Sigmoid colon (tissue), 7 donors: ENCODE results near the gene SSTR5. TPM values are rescaled to one million over a fixed set of nuclear protein-coding genes. Genes with fewer than 3 reads are reported as not detected.
A peak's percentile ranks its signal among the peaks of the same experiment; 100 is the strongest.

ENCODE experiments used
- DNase-seq: peaks from one replicate; pipeline ENCODE4 v3.0.0-alpha.2; 2019
- H3K27ac ChIP-seq, 4 donors: fragments of 200-600 bp; sonication (generic); one replicate each; pipeline ENCODE4 v1.5.1; 2016 to 2019; ENCODE audit warnings: mild to moderate bottlenecking in 1 of 4
- H3K27me3 ChIP-seq, 3 donors: fragments of 200-600 bp; sonication (generic); one replicate each; pipeline ENCODE4 v1.5.1; 2019; ENCODE audit warnings: mild to moderate bottlenecking in 1 of 3
- H3K36me3 ChIP-seq, 4 donors: fragments of 200-600 bp; sonication (generic); one replicate each; pipeline ENCODE4 v1.5.1; 2016 to 2019
- H3K4me1 ChIP-seq, 4 donors: fragments of 200-600 bp; sonication (generic); one replicate each; pipeline ENCODE4 v1.5.1; 2017 to 2019
- H3K4me3 ChIP-seq, 4 donors: fragments of 200-600 bp; sonication (generic); one replicate each; pipeline ENCODE4 v1.5.1; 2017 to 2019; ENCODE audit warnings: mild to moderate bottlenecking in 2 of 4, moderate library complexity in 1 of 4
- H3K9me3 ChIP-seq, 4 donors: fragments of 200-600 bp in 3 of 4; sonication (generic) in 3 of 4; one replicate each; pipeline versions ENCODE4 v1.5.1 to v1.6.1; 2013 to 2019
- EP300 ChIP-seq, 4 donors: sonication (generic); formaldehyde crosslinking; IDR thresholded peaks; one replicate each; pipeline ENCODE4 v1.6.1; 2017; ENCODE audit warnings: antibody characterized with exemption in 4 of 4
- POLR2A ChIP-seq, 2 donors: fragments of 450-650 bp; IDR thresholded peaks; one replicate each; pipeline ENCODE4 v1.6.1; 2016; ENCODE audit warnings: antibody characterized with exemption in 2 of 2, mild to moderate bottlenecking in 2 of 2, moderate library complexity in 2 of 2
- POLR2AphosphoS5 ChIP-seq, 4 donors: sonication (generic); formaldehyde crosslinking; IDR thresholded peaks; one replicate each; pipeline ENCODE4 v1.6.1; 2017; ENCODE audit warnings: antibody characterized with exemption in 4 of 4
- WGBS, 2 donors: extraction: QIAGEN DNeasy Blood & Tissue Kit; methylation state at CpG; one replicate each; pipeline ENCODE4 v1.1.7; 2013; 5-methylcytosine and 5-hydroxymethylcytosine counted together
- intact Hi-C: fragments of 100-400 bp; cut with DNase I; formaldehyde crosslinking; loops from one replicate; pipeline ENCODE4 v1.15.1; 2023
- polyA plus RNA-seq, 3 donors: library from polyadenylated mRNA; stranded (reverse); fragments of 200-250 nt; gene quantifications; one replicate each; pipeline ENCODE4 v1.2.3, GENCODE V29; 2013
- total RNA-seq, 4 donors: library from RNA; depleted of rRNA; stranded (reverse); fragments of >200 nt; gene quantifications; one replicate each; pipeline ENCODE4 v1.1.0, GENCODE V29; 2016
- TF ChIP-seq, protein P1 (sequence below), 4 experiments: fragments of 450-650 bp in 3 of 4; fragments of 200-600 bp in 1 of 4; IDR thresholded peaks; one replicate each; pipeline ENCODE4 v1.5.1; 2016 to 2019; ENCODE audit warnings: antibody characterized with exemption in 4 of 4, mild to moderate bottlenecking in 3 of 4, moderate library complexity in 2 of 4
- donor health status: healthy with polysubstance abuse.
- donor health status: Bipolar disorder and iron deficiency.
- donor health status: healthy.

SSTR5 gene
- total and polyA plus RNA-seq, 7 donors, result 0.04 TPM; not detected in 6

DNA sequence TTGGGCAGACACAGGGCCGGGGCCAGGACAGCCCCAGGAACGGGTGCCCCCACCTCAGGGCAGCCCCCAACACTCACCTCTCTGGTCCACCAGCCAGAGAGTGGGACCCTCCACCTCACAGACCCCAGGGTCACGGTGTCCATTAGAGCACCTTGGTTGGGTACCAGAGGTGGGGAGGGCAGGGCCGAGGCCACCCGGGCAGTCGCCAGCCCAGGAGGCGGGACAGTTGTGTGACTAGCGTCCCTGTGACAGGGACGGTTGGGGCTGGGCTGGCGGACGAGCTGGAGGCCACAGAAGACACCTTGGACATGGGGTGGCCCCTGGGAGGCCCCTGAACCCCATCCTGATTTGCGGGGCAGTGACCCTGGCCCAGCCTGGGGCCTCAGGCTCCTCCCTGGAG, 35.2 kb downstream of the SSTR5 start:
- WGBS, 2 donors, result 39 to 73% methylated on average over 12 of the region's 12 CpGs
- no peak for TF ChIP-seq POLR2A (IDR thresholded peaks at IDR 0.05)
- TF ChIP-seq POLR2AphosphoS5 (IDR thresholded peaks at IDR 0.05), result no peak
- TF ChIP-seq EP300 (IDR thresholded peaks at IDR 0.05), result no peak
- TF ChIP-seq, protein P1, sequence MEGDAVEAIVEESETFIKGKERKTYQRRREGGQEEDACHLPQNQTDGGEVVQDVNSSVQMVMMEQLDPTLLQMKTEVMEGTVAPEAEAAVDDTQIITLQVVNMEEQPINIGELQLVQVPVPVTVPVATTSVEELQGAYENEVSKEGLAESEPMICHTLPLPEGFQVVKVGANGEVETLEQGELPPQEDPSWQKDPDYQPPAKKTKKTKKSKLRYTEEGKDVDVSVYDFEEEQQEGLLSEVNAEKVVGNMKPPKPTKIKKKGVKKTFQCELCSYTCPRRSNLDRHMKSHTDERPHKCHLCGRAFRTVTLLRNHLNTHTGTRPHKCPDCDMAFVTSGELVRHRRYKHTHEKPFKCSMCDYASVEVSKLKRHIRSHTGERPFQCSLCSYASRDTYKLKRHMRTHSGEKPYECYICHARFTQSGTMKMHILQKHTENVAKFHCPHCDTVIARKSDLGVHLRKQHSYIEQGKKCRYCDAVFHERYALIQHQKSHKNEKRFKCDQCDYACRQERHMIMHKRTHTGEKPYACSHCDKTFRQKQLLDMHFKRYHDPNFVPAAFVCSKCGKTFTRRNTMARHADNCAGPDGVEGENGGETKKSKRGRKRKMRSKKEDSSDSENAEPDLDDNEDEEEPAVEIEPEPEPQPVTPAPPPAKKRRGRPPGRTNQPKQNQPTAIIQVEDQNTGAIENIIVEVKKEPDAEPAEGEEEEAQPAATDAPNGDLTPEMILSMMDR (IDR thresholded peaks at IDR 0.05), result no peak
- H3K36me3 ChIP-seq, result no peaks in the 10 kb centered on the region
- H3K4me3 ChIP-seq, result no peak overlapping the region
- no peak for DNase-seq
- intact Hi-C loops, result no loop called here
- H3K4me1 ChIP-seq, result peaks cover 0 to 23% (median 19%) of the 10 kb centered on the region in 4 donors
- H3K27ac ChIP-seq, result no peak overlapping the region
- H3K27me3 ChIP-seq, result peaks cover 7 to 36% (median 11%) of the 10 kb centered on the region in 3 donors
- H3K9me3 ChIP-seq, result no peaks in the 10 kb centered on the region

DNA sequence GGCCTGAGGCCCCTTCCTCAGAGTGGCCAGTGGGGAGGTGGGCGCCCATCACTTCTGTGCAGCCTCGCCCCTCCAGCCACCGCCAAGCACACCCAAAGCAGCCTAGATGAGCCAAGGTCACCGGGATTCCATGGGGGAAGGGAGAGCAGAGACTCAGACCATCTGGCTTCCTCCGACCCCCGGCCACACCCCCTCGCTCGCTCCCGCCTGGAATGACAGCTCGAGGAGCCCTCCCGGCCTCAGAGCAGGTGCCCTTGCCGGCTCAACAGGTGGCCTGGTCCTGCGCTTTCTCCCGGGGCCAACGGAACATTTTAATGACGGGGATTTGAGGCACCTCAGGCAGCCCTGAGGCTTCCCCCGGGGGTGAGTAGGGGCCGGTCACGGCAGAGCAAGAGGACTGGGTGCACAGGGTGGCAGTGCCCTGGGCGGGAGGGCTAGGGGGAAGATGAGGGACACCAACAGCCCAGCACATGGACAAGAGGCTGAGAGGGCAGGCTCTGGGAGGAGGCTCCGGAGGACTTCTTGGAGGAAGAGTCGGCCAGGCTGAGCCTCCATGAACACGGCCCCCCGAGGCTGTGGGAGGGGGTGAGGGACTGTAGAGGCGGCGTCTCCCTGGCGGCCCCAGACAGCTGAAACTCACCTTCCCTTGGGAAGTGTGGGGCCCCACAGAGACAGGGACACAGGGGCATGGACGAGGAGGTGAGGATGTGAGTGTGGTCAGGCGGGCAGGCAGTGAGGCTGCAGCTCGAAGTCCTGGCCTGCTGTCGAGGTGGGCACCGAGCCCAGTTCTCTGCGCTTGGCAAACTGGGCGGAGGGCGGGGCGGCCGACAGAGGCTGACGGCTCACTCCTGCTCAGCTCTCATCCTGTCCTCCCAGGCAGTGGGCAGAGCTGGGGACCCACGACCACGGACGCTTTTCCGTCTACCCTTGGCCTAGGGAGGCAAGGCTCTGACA, 36.0 kb downstream of the SSTR5 start:
- Histone ChIP-seq H3K27me3 (peaks cover 1 to 28% (median 4%) of the 10 kb centered on the region in 3 donors), H3K4me1 (peaks cover 0 to 17% (median 13%) of the 10 kb centered on the region in 4 donors), H3K27ac (peak overlapping the region in 1 of 4 donors; percentile 37), H3K9me3 (no peaks in the 10 kb centered on the region), H3K36me3 (no peaks in the 10 kb centered on the region), H3K4me3 (no peak overlapping the region)
- intact Hi-C loops, result no loop called here
- no peak for TF ChIP-seq EP300 (IDR thresholded peaks at IDR 0.05)
- peak in 1 of 4 donors; percentile 40 for TF ChIP-seq POLR2AphosphoS5 (IDR thresholded peaks at IDR 0.05)
- WGBS, 2 donors, result 19 to 44% methylated on average over 42 of the region's 42 CpGs
- DNase-seq, result peak; percentile 92

DNA sequence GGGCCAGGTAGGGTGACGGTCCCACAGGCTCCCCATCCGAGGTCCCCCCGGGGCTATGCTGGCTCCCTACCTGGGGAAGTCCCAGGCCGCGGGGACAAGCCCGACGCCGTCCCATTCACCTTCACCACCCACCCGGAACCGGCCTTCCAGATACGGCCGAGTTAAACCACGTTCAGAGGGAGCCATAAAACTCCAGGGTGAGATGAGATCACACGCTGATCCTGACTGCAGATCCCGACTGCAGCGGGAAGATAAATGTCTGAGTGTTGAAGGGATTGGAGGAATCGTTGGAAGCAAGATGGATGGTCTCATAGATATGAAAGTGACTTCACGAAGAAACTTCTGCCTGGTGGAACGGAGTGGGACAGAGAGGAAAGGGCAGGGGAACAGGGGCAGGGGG, 37.1 kb downstream of the SSTR5 start:
- DNase-seq, result no peak
- H3K4me1 ChIP-seq, result peaks cover 0 to 17% (median 13%) of the 10 kb centered on the region in 4 donors
- peaks cover 0 to 21% (median 4%) of the 10 kb centered on the region in 3 donors for H3K27me3 ChIP-seq
- H3K27ac ChIP-seq, result no peak overlapping the region
- WGBS, 2 donors, result 14 to 37% methylated on average over 19 of the region's 19 CpGs
- TF ChIP-seq POLR2A (IDR thresholded peaks at IDR 0.05), result no peak
- TF ChIP-seq, protein P1 (IDR thresholded peaks at IDR 0.05), result no peak
- TF ChIP-seq EP300 (IDR thresholded peaks at IDR 0.05), result no peak
- no peak for TF ChIP-seq POLR2AphosphoS5 (IDR thresholded peaks at IDR 0.05)
- no peaks in the 10 kb centered on the region for H3K36me3 ChIP-seq
- H3K4me3 ChIP-seq, result no peak overlapping the region
- intact Hi-C loops, result loop anchor here (2.0 kb wide), 1 partner anchor 39 kb away; no protein-coding TSS in a partner anchor
- H3K9me3 ChIP-seq, result no peaks in the 10 kb centered on the region

DNA sequence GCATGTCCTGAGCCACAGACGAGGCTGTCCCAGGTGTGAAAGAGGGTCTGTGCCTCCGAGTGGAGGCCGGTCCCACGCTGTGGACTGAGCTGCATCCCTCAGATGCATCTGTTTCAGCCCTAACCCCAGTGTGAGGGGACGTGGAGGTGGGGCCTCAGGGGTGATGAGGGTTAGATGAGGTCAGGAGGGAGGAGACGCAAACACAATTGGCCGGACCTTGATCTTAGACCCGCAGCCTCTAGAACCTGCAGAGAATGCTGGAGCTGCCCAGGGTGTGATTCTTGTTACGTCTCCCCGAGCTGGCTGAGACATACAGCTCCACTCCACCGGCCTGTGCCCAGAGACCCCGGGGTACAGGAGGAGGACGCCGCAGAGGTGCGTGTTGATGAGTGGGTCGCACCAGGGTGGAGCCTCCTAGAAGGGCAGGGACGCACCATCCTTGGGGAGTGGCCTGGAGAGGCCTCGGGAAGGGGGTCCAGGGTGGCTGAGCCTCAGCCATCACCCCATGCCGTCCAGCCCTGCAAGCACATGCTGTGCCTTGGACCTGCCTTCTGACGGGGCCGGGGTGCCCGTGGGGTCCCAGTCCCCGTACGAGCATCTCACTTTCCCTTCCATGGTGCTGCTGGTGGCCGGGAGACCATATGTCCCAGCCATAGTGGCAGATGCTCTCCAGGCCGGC, 40.1 kb downstream of the SSTR5 start:
- Histone ChIP-seq H3K27me3 (peaks cover 0 to 9% (median 4%) of the 10 kb centered on the region in 3 donors), H3K9me3 (no peaks in the 10 kb centered on the region), H3K36me3 (no peaks in the 10 kb centered on the region), H3K27ac (no peak overlapping the region), H3K4me1 (peaks cover 0 to 14% (median 13%) of the 10 kb centered on the region in 4 donors), H3K4me3 (no peak overlapping the region)
- no peak for DNase-seq
- whole genome bisulfite sequencing, 2 donors, result 50 to 66% methylated on average over 26 of the region's 26 CpGs
- intact Hi-C loops, result no loop called here
- TF ChIP-seq POLR2A (IDR thresholded peaks at IDR 0.05), result no peak
- no peak for TF ChIP-seq EP300 (IDR thresholded peaks at IDR 0.05)
- TF ChIP-seq, protein P1 (IDR thresholded peaks at IDR 0.05), result no peak
- TF ChIP-seq POLR2AphosphoS5 (IDR thresholded peaks at IDR 0.05), result no peak

DNA sequence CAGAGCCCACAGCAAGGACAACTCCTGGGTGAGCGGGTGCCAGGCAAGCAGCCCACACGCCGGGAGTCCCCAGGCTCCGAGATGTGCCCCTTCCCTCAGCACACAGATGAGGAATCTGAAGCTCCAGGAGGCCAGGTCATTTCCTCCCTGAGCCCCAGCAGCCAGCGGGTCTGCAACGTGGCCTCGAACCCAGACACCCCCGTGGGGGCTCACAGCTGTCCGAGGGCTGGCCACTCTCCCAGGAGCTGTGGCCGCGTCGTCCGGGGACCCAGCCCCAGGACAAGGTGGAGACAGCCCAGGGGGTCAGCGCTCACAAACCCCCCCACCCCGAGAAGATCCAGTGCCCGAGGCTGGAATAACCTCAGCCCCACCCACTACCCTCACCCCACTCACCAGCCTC, 40.9 kb downstream of the SSTR5 start:
- Histone ChIP-seq H3K27me3 (peaks cover 0 to 4% (median 3%) of the 10 kb centered on the region in 3 donors), H3K4me3 (no peak overlapping the region), H3K36me3 (no peaks in the 10 kb centered on the region), H3K27ac (no peak overlapping the region), H3K9me3 (no peaks in the 10 kb centered on the region), H3K4me1 (peaks cover 0 to 11% (median 10%) of the 10 kb centered on the region in 4 donors)
- intact Hi-C loops, result no loop called here
- 67 to 71% methylated on average over 16 of the region's 16 CpGs for WGBS, 2 donors
- TF ChIP-seq POLR2AphosphoS5 (IDR thresholded peaks at IDR 0.05) (no peak), POLR2A (IDR thresholded peaks at IDR 0.05) (no peak), EP300 (IDR thresholded peaks at IDR 0.05) (no peak)
- TF ChIP-seq, protein P1 (IDR thresholded peaks at IDR 0.05), result no peak
- DNase-seq, result no peak
